GM06990 (cell line): Measurements from ENCODE around the gene CHN1.

Experiments
- DNase-seq: peaks from one replicate; pipeline ENCODE4 v3.0.0-alpha.2; 2011; ENCODE audit not compliant: insufficient read length; ENCODE audit errors: extremely low read depth
- H3K27me3 ChIP-seq: replicated peaks from 2 replicates; pipeline ENCODE4 v1.6.0; 2011; ENCODE audit warnings: low read length; ENCODE audit not compliant: control insufficient read depth, insufficient read depth
- H3K36me3 ChIP-seq: 2 replicates; pipeline ENCODE4 v1.5.1; 2011; ENCODE audit warnings: low read length; ENCODE audit not compliant: control insufficient read depth, insufficient read depth
- H3K4me3 ChIP-seq: replicated peaks from 2 replicates; pipeline ENCODE4 v1.5.1; 2011; ENCODE audit warnings: low read depth, mild to moderate bottlenecking, control low read depth, low read length
- CTCF ChIP-seq: IDR thresholded peaks from 2 replicates; pipeline ENCODE4 v1.5.1; 2011; ENCODE audit warnings: low read length, control low read depth, mild to moderate bottlenecking, inconsistent platforms; ENCODE audit not compliant: insufficient read depth, poor library complexity, severe bottlenecking

Gene CHN1

DNA sequence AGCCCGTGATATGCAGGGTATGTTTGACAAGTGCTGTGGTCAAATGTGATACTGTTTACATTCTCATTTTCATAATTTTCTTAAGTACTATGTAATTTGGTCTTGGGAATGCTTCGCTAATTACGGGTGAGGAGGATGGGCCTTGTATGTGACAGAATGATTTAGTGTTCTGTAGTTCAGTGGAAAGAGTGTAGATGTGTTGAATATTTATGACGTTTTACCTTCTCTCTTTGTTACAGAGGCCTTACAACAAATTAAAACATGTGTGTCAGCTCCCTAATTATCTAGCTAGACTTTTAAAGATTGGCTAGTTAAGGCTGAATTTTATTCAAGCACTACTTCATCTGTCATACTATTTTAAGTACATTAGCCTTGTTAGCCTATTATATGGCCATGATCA lies 230.3 kb downstream of the CHN1 start:
- TF ChIP-seq CTCF, result no peak
- H3K27me3 ChIP-seq, result no peaks in the 10 kb centered on the region; the same call in 1 of the 2 replicates
- H3K36me3 ChIP-seq, result no peaks in the 10 kb centered on the region
- H3K4me3 ChIP-seq, result no peak overlapping the region
- DNase-seq, result no peak

DNA sequence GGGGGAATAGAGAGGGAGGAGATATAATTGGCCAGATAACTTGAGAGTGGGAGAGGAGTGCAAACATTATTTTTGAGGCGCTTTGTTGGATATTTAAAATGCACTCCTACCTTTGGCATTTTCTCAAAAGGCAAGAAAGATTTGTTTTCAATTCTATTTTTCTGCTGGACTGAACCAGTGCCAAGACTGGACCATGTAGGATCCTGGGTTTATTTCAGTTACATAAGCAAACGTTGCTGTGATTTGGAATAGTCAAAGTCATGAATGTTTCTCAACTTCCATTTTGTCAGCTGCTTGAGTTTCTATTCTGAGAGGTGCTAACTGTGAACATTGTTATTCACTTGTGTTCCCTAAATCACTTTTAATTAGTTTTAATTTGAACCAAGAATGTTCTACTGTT lies 232.0 kb downstream of the CHN1 start:
- no peak for DNase-seq
- TF ChIP-seq CTCF, result no peak
- Histone ChIP-seq H3K4me3 (no peak overlapping the region), H3K36me3 (no peaks in the 10 kb centered on the region), H3K27me3 (no peaks in the 10 kb centered on the region; the same call in 1 of the 2 replicates)

- H3K4me3 ChIP-seq, result no peak overlapping the region
- no peak for DNase-seq
- H3K36me3 ChIP-seq, result no peaks in the 10 kb centered on the region
- no peaks in the 10 kb centered on the region; the same call in 1 of the 2 replicates for H3K27me3 ChIP-seq
- no peak for TF ChIP-seq CTCF
Observed at GRCh38 chr2:174772472-174772801, 232.7 kb downstream of the CHN1 start.

DNA sequence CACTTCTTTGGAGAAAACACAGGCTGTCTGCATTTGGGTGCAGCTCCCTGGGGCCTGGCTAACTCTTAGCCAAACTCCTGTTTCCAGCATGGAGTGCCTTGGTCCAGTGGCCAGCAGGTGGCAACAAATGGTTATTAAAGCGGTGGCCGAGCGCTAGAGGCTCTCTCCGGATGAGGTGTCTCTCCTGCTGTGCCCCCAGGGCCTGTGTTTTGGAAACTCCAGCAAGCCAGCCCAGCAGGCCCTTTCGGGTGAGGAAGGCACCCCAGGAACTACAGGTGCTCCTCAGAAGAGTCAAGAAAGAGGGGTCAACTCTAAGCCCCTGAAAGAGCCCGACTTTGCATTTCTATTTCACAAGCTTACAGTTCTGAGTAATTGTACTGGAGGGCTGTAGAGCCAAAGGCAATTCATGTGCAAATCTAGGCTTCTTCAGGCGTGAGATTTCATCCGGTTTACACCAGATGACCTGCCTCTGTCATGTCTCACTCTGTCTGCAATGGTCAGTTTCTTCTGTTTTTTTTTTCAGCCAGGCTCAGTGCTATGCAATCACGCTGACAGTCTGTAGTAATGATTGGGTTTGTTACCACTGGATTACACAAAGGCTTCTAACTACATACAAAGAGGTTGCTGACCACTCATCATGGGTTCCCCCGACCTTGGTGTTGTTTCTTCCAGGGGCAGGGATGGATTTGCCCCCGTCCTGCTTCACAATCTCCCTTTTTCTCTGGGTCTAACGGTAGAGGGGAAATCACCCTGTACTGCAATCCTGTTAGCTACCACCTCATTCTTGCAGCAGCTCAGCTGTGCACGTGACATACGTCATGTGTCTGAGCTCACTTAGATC lies 233.3 kb downstream of the CHN1 start:
- DNase-seq, result no peak
- peak; percentile 63 for TF ChIP-seq CTCF
- Histone ChIP-seq H3K36me3 (no peaks in the 10 kb centered on the region), H3K4me3 (no peak overlapping the region), H3K27me3 (no peaks in the 10 kb centered on the region; the same call in 1 of the 2 replicates)

DNA sequence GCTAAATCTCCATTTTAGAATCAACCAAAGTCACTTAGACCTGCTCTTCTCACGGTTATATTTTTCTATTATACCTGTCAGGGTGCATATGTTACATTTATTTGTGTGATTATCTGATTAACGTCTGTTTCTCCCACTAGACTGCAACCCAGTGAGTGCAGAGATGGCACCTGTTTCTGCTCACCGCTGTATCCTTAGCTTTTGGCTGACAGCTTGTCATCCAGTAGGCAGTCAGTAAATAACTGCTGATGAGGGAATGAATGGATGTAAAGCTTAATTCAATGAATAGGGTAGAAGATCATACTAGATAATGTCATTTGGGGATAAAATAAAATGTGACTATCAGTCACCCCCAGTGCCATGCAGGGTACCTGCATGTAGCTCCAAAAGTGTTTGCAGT lies 234.0 kb downstream of the CHN1 start:
- H3K4me3 ChIP-seq, result no peak overlapping the region
- no peaks in the 10 kb centered on the region; the same call in 1 of the 2 replicates for H3K27me3 ChIP-seq
- DNase-seq, result no peak
- H3K36me3 ChIP-seq, result no peaks in the 10 kb centered on the region
- no peak for TF ChIP-seq CTCF

- Histone ChIP-seq H3K36me3 (no peaks in the 10 kb centered on the region), H3K4me3 (no peak overlapping the region), H3K27me3 (no peaks in the 10 kb centered on the region; the same call in 1 of the 2 replicates)
- DNase-seq, result no peak
- no peak for TF ChIP-seq CTCF
Observed at GRCh38 chr2:174768557-174768956, 236.6 kb downstream of the CHN1 start.
